GM20000 (cell line): ENCODE measurements around the gene GRIK1.

ENCODE experiments used
- DNase-seq: peaks from one replicate; pipeline ENCODE4 v3.0.0; 2012; ENCODE audit warnings: low spot score
- TF ChIP-seq, protein P1 (sequence below): IDR thresholded peaks from 2 replicates; pipeline ENCODE4 v1.5.1; 2012; ENCODE audit warnings: mild to moderate bottlenecking, control low read depth; ENCODE audit errors: extremely low read depth, missing control alignments

Gene GRIK1

DNA sequence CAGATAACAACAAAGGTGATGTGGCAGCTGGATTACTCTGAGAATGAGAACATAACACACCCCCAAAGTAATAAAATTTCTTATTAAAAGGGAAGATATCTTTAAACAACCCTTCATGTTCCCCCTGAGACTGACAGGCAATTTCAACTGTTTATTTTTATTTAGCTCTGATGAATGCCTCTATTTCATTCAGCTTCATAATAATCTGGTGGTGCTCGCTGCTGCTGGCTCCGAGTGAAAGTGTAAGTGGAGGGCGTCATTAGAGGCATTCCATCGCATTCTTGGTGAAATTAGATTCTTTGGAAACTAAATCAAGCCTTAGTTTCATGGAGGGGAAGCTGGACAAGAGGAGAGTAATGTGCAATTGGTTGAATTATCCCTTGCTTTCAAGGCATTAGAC, 128.9 kb downstream of the GRIK1 start:
- DNase-seq = no peak
- TF ChIP-seq, protein P1, sequence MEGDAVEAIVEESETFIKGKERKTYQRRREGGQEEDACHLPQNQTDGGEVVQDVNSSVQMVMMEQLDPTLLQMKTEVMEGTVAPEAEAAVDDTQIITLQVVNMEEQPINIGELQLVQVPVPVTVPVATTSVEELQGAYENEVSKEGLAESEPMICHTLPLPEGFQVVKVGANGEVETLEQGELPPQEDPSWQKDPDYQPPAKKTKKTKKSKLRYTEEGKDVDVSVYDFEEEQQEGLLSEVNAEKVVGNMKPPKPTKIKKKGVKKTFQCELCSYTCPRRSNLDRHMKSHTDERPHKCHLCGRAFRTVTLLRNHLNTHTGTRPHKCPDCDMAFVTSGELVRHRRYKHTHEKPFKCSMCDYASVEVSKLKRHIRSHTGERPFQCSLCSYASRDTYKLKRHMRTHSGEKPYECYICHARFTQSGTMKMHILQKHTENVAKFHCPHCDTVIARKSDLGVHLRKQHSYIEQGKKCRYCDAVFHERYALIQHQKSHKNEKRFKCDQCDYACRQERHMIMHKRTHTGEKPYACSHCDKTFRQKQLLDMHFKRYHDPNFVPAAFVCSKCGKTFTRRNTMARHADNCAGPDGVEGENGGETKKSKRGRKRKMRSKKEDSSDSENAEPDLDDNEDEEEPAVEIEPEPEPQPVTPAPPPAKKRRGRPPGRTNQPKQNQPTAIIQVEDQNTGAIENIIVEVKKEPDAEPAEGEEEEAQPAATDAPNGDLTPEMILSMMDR = no peak

DNA sequence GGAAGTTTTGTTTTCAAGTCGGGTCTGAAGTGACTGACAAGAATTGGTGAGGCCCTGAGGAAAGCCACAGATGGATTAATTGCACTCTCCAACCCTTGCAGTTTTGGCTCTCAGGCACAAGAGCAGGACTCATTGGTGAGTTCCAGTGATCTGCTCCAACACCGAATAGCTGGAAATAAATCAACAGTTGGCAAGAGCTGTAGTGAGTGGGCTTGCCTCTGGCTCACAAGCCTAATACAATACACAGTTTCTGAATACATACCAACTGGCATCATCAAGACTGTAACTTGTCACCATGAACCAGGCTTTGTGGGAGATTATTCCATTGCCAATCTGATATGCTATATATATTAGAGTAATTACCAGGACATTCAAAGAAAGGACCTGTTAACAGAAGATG, 131.6 kb downstream of the GRIK1 start:
- DNase-seq = no peak
- TF ChIP-seq, protein P1 = no peak

DNA sequence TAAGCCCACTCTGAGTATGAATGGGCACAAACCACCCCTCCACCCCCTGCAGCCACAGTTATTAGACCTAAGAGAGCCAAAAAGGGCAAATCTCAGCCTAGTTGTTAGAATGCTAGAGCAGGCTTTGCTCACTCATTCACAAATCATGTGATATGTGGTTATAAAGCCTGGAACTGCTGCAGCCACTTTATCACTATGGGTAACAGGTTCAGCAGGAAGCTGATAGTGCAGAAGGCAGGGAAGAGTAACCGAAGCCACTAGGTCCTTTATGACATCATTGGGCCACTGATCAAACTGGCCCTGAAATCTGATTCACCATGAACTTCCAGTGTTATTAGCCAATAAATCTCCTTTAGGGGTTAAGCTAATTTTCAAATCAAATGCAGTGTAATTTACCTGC, 134.7 kb downstream of the GRIK1 start:
- TF ChIP-seq, protein P1 = no peak
- DNase-seq = no peak

DNA sequence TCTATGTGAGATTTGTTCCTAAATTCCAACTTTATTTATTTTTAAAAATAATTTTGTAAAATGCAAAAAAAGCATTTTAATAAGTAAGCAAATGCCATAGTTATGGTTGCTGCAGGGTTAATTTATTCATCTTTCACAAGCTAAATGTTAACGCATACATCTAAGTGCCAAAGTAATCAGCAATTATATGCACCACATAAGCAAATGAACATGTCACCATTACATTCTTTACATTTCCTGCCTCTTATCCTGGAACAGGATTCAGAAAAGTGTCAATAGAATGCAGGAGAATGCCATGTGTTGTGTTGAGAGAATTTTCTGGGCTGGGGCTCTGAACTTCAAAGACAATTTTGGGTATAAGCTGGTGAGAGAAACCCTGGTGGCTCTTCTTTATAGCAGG, 136.6 kb downstream of the GRIK1 start:
- TF ChIP-seq, protein P1 = no peak
- no peak for DNase-seq

DNA sequence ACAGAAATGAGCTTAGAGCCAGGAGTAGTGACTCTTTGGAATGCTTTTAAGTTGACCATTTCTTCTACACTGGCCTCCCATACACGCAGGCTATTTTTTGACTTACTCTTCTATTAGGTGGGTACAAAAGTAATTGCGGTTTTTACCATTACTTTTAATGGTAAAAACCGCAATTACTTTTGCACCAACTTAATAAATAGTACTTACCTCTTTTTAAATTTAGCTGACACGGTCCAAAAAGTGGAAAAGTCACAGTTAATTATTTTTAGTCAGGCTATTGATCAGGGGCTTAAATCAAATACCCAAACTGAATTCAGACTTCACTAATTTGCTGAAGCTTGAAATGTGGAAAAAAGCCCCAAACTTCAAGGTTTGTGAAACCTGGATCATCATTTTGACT, 138.7 kb downstream of the GRIK1 start:
- no peak for DNase-seq
- TF ChIP-seq, protein P1 = no peak

DNA sequence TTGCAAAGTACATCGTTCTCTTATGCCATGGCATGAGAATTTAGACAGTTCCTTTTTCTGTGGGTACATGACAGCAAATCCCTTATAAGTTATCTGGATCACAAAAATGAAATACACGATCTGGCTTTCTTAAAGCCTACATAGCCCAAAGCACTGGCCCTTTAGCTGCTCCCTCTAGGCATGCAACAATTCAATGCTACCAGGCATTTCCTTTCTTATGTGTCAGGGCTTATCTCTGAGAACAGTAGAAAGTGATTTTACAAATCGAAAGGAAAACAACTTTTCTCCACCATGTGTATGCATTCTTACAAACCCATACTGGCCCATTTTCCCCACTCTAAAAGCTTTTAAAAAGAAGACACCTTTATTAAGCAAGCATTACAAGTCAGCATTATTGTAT, 139.7 kb downstream of the GRIK1 start:
- TF ChIP-seq, protein P1 = no peak
- no peak for DNase-seq

DNA sequence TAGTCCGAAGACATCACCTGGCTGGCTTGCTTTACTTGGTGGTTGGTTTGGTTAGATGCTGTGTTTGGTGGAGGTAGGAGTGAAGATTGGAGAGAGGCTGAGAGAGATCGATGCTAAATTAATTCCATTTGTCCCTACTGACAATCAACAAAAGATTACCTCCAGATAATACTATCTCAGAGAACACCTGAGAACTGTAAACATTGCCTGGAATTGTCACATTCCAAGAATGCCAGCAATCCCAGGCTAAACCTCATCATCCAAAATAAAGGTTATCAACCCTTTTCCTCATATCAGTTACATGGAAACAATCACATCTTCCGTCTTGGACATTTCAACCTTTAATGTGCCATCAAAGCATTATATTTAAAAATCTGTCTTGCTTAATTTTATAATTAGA, 141.0 kb downstream of the GRIK1 start:
- no peak for DNase-seq
- TF ChIP-seq, protein P1 = no peak
